ENCODE measurements around the gene FBXW7. TPM values are rescaled to one million over a fixed set of nuclear protein-coding genes. Genes with fewer than 3 reads are reported as not detected.

The FBXW7 gene
- total RNA-seq, 1 experiment from 2014 or later: 23.0 TPM

- Histone ChIP-seq H3K9ac (ENCODE audit: low read length) (no peak overlapping the region), H2AFZ (ENCODE audit: low read depth, low read length, poor library complexity, severe bottlenecking) (no peak overlapping the region), H3K9me3 (ENCODE audit: control insufficient read depth in 1 of 2, insufficient read depth in 1 of 2, low read depth in 1 of 2, low read length in 2 of 2) (no peaks in the 10 kb centered on the region), H3K27me3 (ENCODE audit: insufficient read depth, low read length) (no peaks in the 10 kb centered on the region), H3K36me3 (ENCODE audit: control insufficient read depth in 1 of 2, insufficient read depth in 2 of 2, low read length in 2 of 2) (no peaks in the 10 kb centered on the region), H3K79me2 (ENCODE audit: insufficient read depth, low read length) (no peaks in the 10 kb centered on the region), H3K4me2 (ENCODE audit: low read length) (no peak overlapping the region), H3K27ac (ENCODE audit: low read depth, low read length) (no peak overlapping the region), H4K20me1 (ENCODE audit: insufficient read depth) (no peaks in the 10 kb centered on the region), H3K9me2 (ENCODE audit: insufficient read depth) (no peaks in the 10 kb centered on the region), H3K4me1 (ENCODE audit: control insufficient read depth in 1 of 2, insufficient read depth in 2 of 2, low read length in 2 of 2) (no peaks in the 10 kb centered on the region), H3K4me3 (replicated peaks in 1 of 2; ENCODE audit: low read depth in 1 of 2, low read length in 2 of 2) (no peak overlapping the region)
- POLR2A ChIA-PET: no interaction called here
- no peak for ATAC-seq
- RAD21 ChIA-PET (ENCODE audit: low non-redundant PET in 1 of 2, low total read pairs in 2 of 2, uncharacterized antibody in 2 of 2, unreplicated experiment in 2 of 2): no interaction called here
- BruUV-seq (replicated peaks): no TSS peak
- TF ChIP-seq FOSL1 (IDR thresholded peaks at IDR 0.05; ENCODE audit: low read depth): no peak
- TF ChIP-seq CEBPB (IDR thresholded peaks at IDR 0.05; ENCODE audit: low read depth): no peak
- no peak for TF ChIP-seq JUND (IDR thresholded peaks at IDR 0.05)
- TF ChIP-seq SP1 (IDR thresholded peaks at IDR 0.05; ENCODE audit: low read depth): no peak
- TF ChIP-seq ATF3 (IDR thresholded peaks at IDR 0.05): no peak
- TF ChIP-seq POLR2A (IDR thresholded peaks at IDR 0.05; ENCODE audit: borderline replicate concordance, extremely low read depth, insufficient read depth, insufficient read length): no peak
- no peak for TF ChIP-seq REST (IDR thresholded peaks at IDR 0.05; ENCODE audit: low read depth)
- TF ChIP-seq CTCF (IDR thresholded peaks at IDR 0.05 in 2 of 3, conservative IDR thresholded peaks at IDR 0.05 in 1 of 3; ENCODE audit: borderline replicate concordance in 1 of 3, insufficient read depth in 1 of 3, low read depth in 2 of 3, low read length in 2 of 3): no peak
- no peak for TF ChIP-seq EZH2 (IDR thresholded peaks at IDR 0.05)
- TF ChIP-seq ZFX (IDR thresholded peaks at IDR 0.05): no peak
- TF ChIP-seq ZNF274 (IDR thresholded peaks at IDR 0.05; ENCODE audit: low read depth, low read length): no peak
- TF ChIP-seq EGR1 (IDR thresholded peaks at IDR 0.05; ENCODE audit: low read depth): no peak
- TF ChIP-seq SIN3A (IDR thresholded peaks at IDR 0.05; ENCODE audit: low read depth): no peak
- CTCF ChIA-PET: no interaction called here
- DNase-seq (ENCODE audit: low read depth, low spot score): no peak
- intact Hi-C loops (cut with micrococcal nuclease): no loop called here
These were observed 257.2 kb downstream of the FBXW7 start for GRCh38 chr4:152278505-152279233.

Data from HCT116 (cell line).